Activated CD8-positive, alpha-beta memory T cell treated with anti-CD3 and anti-CD28 coated beads, Interleukin-2, amount 50 U/mL, for 48 hours (primary cell): ENCODE results near the gene FAF2.
"Not testable (repeated sequence)": the region's sequence is repeated elsewhere in the genome, so short reads cannot be mapped to it uniquely, and the experiment has no call there.

Experiments used
- DNase-seq: peaks from one replicate; pipeline ENCODE4 v3.0.0-alpha.2; 2020

The FAF2 gene

GRCh38 chr5:176461349-176461748 lies 13.2 kb downstream of the FAF2 start:
- DNase-seq: no peak

- DNase-seq: no peak
These were observed 15.1 kb downstream of the FAF2 start for GRCh38 chr5:176463113-176463764.

- DNase-seq: no peak
These were observed 18.2 kb downstream of the FAF2 start for GRCh38 chr5:176466245-176466871.

DNA sequence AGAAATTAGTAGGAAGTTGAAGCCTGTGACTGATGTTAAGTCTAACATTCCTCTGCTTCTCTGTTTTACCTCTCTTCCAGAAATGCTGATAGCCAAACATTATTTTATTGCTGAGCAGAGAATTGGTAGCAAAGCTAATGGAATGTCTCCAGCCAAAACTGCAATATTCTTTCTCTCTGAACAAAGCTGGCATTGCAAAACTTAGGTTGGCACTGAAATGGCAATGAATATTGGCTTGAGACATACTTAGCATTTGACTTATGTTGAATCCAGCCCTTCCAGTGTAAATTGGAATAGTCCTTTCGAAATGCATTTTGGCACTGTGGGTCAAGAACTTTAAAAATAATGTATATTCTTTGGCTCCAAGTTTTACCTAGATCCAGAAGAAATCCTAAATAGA lies 21.1 kb downstream of the FAF2 start:
- no peak for DNase-seq

DNA sequence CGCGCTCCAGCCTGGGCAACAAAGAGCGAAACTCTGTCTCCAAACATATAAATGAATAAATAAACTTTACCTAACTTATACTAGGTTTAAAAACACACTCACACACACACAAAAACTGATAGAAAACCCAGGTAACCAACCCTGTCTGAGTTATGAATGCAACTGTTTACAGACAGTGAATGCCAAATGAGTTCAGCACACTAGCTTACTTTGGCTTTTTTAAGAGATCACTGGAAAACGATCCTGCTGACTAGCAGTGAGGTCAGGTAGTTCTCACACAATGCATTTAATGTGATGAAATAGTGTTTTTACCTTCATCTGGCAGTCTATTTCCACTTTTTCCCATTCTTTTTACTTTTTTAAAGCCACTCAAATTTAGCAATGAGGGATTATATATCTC lies 22.4 kb downstream of the FAF2 start:
- DNase-seq: no peak

- DNase-seq: no peak
These were observed 22.9 kb downstream of the FAF2 start for GRCh38 chr5:176471098-176471497.

- DNase-seq: no peak
These were observed 25.3 kb downstream of the FAF2 start for GRCh38 chr5:176473335-176474006.

- DNase-seq: no peak
These were observed 26.3 kb downstream of the FAF2 start for GRCh38 chr5:176474476-176474875.

DNA sequence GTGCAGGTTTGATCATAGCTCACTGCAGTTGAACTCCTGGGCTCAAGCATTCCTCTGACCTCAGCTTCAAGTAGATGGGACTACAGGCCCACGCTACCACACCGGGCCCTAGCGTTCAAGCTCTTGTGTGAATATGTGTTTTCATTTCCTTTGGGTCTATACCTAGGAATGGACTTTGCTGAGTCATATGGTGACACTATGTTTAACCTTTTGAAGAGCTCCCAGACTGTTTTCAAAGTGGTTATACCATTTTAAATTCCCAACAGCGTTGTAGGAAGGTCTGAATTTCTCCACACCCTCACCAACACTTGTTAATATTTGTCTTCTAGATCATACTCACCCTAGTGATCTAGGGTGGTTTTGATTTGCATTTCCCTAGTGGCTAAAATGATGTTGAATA lies 33.5 kb downstream of the FAF2 start:
- DNase-seq: no peak

- DNase-seq: no peak
These were observed 37.0 kb downstream of the FAF2 start for GRCh38 chr5:176485176-176485575.

DNA sequence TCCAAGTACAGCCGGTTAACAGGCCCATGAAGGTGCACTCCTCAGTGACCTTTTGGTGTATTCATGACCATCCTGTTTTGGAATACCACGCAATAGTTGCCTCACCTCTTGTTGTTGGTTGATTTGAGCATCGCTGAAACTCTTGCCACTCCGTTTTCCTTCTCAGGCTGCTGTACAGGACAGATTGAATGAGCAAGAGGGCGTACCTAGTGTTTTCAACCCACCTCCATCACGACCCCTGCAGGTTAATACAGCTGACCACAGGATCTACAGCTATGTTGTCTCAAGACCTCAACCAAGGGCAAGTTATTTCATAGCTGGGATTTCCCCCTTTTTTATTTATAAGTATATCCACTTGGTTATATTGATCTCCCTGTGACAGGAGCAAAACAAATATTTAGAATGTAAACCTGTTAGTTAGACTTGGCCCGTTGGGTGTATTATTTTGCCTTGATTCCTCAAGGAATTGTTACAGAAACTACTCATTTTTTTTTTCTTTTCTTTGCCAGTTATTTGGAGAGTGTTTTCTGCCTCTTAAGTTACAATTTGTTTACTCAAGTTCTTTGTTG lies 38.1 kb downstream of the FAF2 start:
- no peak for DNase-seq

DNA sequence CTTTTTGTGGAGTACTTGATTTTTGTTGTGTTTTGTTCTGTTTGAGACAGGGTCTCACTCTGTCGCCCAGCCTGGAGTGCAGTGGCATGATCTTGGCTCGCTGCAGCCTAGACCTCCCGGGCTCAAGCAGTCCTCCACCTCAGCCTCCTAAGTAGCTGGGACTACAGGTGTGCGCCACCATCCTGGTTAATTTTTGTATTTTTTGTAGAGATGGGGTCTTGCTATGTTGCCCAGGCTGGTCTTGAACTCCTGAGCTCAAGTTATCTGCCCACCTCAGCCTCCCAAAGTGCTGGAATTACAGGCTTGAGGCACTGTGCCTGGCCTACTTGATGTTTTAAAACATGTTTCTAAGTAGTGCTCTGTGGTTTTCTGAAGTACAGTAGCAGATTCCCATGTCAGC lies 39.0 kb downstream of the FAF2 start:
- DNase-seq: not testable (repeated sequence)

- DNase-seq: no peak
These were observed 40.9 kb downstream of the FAF2 start for GRCh38 chr5:176489077-176489476.

- DNase-seq: no peak
These were observed 42.1 kb downstream of the FAF2 start for GRCh38 chr5:176490301-176490700.

DNA sequence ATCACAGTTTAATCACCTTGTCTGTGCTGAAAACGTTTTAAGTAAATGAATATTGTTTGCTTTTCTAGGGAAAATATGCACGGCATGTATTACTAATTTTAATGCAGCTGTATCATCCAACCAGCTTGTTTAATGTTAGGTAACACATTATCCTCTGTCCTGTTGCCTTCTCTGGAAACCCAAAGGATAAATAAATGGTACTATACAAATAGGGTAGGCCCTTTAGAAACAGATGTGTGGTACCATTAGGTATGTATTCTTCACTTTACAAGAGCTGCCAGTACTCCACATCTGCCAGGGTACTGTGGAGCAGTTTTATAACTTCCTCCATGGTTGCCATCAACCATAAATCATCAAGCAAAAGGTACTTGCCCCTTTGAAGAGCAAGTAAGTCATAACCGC lies 42.9 kb downstream of the FAF2 start:
- DNase-seq: no peak

- no peak for DNase-seq
These were observed 43.7 kb downstream of the FAF2 start for GRCh38 chr5:176491901-176492300.

DNA sequence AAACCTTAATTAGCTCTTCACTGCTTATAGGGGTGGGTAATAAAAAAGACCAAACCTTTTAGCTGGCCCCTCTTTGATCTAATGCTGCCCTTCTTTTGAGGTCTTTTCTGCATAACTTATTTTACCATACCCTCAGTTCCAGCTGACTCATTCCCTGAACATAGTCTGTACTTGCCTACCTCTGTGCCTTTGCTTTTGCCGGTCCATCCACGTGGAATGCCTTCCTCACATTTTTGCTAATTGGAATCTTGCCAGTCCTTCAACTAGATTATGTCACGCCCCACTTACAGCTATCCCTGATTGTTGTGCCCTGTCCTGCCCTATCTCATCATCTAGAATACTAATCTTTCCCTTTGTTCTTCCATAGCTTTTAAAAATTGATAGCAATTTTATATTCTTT lies 44.2 kb downstream of the FAF2 start:
- DNase-seq: no peak

DNA sequence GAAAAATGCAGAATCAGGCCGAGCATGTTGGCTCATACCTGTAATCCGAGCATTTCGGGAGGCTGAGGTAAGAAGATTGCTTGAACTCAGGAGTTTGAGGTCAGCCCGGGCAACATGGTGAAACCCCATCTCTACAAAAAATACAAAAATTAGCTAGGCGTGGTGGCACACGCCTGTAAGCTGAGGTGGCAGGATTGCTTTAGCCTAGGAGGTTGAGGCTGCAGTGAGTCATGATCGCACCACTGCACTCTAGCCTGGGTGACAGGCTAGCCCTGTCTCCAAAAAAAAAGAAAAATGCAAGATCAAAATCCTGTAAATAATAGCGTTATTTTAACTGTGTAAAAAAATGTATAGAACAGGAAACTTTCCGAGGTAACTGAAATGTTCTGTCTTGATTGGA lies 49.7 kb downstream of the FAF2 start:
- no peak for DNase-seq

GRCh38 chr5:176499273-176499672 lies 51.1 kb downstream of the FAF2 start:
- DNase-seq: no peak

- DNase-seq: no peak
These were observed 52.3 kb downstream of the FAF2 start for GRCh38 chr5:176500511-176500910.

GRCh38 chr5:176501333-176501732 lies 53.1 kb downstream of the FAF2 start:
- no peak for DNase-seq

- DNase-seq: no peak
These were observed 55.3 kb downstream of the FAF2 start for GRCh38 chr5:176503496-176503895.

- DNase-seq: no peak
These were observed 59.7 kb downstream of the FAF2 start for GRCh38 chr5:176507911-176508310.

DNA sequence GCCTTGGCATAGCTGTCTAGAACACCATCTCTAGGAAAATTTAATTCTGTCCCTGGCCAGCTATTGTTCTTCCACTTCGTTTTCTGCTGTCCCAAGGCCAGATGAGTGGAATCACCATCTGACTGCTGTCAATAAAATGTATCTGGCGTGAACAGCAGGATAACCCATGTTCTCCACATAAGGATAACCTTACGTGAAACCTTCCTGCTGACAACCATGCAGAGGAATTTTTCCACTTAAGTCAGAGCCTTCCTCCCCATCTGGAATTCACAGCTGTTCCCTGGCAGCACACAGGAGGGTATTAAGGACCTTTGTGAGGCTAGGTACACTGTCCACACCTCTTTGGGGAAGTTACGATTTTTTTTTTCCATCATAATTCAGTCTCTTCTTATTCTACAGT lies 60.4 kb downstream of the FAF2 start:
- no peak for DNase-seq
